Ureter (tissue), 1 donor: ENCODE measurements around the gene KDM2B. TPM values are rescaled to one million over a fixed set of nuclear protein-coding genes. Genes with fewer than 3 reads are reported as not detected.
A peak's percentile ranks its signal among the peaks of the same experiment; 100 is the strongest.

Source experiments
- DNase-seq: peaks from one replicate; pipeline ENCODE4 v3.0.0-alpha.2; 2020; ENCODE audit warnings: low spot score
- total RNA-seq: library from RNA; stranded (reverse); gene quantifications from one replicate; pipeline ENCODE4 v1.2.4, GENCODE V29; 2023
- donor health status: DM: yes; HTN: yes; CAD: no.

Gene KDM2B
- total RNA-seq = 23.7 TPM

- DNase-seq = no peak
Measured at GRCh38 chr12:121580959-121581685, at the start of gene KDM2B. Gene KDM2B, minus strand, starts transcription at chr12:121581023. Its CDS starts 112 bp downstream, at chr12:121580911.

DNA sequence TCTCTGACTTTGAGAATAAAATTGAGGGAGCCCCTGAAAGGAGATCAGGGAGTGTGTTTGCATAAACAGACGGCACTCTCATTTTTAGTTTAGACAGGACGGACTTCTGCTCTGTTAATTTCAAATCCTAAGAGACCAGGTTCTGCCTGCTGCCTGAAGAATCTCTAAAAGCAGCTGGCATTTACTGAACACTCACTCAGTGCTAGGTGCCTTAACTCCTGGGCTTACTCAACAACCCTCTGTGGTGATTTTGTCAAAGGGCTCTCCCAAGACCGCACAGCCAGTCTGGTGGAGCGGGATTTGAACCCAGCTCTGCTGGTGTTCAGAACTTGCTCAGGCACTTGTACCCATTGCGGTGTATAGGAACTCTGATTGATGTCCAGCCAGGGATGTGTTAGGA, 47.7 kb upstream of the KDM2B start:
- no peak for DNase-seq

GRCh38 chr12:121628037-121628436, 47.2 kb upstream of the KDM2B start:
- DNase-seq = no peak

DNA sequence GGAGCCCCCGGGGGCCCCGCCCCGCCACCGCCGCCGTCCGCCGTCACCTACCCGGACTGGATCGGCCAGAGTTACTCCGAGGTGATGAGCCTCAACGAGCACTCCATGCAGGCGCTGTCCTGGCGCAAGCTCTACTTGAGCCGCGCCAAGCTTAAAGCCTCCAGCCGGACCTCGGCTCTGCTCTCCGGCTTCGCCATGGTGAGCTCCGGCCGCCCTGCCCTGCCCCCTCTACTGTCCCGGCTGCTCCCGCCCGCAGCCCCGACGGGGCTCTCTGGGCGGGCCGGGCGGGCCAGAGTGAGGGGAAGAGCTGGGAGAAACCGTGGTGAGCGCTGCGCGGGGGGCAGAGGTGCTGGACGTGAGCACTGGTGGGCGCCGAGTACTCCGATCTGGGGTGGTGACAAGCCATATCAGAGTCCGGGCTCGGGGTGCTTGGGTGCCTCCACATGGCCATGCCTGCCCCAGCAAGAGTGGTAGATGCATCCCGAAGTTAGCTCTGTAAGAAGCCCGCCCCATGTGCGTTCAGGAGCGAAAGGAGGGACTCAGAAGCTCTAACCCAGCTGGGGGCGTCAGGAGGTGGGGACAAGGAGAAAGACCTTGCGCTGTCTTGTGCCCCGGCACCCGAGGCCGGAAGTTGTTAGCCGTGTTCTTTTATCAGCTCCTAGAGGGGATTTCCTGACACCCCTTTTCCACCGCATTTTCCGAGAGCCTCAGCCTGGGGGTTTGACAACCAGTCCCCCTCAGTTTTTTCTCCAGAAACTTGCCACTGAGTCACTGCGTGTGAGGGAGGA, 46.2 kb upstream of the KDM2B start:
- peak; percentile 68 for DNase-seq

GRCh38 chr12:121626087-121626852, 45.4 kb upstream of the KDM2B start, which contains the start of gene ORAI1:
Gene ORAI1, plus strand, starts transcription at chr12:121626530.
- DNase-seq = peak; percentile 96

- no peak for DNase-seq
Measured at GRCh38 chr12:121620333-121620891, 39.6 kb upstream of the KDM2B start.

- DNase-seq = no peak
Measured at GRCh38 chr12:121618659-121619233, 37.9 kb upstream of the KDM2B start.

DNA sequence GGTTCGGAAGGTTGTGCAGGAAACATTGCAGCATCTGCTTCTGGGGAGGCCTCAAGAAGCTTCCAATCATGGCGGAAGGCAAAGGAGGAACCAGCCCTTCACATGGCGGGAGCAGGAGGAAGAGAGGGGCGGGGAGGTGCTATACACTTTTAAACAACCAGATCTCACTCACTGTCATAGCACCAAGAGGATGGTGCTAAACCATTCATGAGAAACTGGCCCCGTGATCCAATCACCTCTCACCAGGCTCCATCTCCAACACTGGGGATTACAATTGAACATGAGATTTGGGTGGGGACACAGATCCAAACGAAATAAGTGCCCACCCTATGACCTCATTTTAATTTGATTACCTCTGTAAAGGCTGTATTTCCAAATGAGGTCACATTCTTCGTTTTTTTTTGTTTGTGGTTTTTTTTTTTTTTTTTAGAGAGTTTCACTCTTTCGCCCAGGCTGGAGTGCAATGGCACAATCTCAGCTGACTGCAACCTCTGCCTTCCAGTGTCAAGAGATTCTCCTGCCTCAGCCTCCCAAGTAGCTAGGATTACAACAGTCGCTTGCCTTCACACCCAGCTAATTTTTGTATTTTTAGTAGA, 34.1 kb upstream of the KDM2B start:
- DNase-seq = no peak

DNA sequence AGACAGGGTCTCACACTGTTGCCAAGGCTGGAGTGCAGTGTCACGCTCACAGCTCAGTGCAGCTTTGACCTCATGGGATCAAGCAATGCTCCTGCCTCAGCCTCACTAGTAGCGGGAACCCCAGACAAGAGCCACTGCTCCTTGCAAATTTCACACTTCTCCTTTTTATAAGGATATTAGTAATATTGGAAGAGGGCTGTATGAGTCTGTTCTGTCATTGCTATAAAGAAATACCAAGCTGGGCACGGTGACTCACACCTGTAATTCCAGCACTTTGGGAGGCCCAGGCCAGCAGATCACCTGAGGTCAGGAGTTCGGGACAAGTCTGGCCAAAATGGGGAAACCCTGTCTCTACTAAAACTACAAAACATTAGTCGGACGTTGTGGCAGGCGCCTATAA, 32.6 kb upstream of the KDM2B start:
- DNase-seq = no peak

DNA sequence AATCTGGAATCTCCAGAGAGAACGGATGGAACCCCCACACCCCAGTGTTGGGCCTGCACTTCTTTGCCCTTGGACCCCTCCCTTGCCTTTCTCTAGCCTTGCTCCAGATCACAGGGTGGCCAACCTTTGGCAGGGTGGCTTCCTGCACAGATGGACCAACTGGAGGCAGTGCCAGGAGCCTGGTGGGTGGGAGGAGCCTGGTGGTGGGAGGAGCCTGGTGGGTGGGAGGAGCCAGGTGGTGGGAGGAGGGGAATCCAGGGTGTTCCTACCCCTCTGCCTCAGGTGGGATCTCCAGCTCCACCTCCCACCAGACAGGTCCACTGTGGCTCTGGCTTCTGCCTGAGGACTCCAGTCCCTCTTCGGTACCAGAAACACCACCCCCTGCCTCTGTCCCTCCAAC, 30.5 kb upstream of the KDM2B start:
- no peak for DNase-seq

DNA sequence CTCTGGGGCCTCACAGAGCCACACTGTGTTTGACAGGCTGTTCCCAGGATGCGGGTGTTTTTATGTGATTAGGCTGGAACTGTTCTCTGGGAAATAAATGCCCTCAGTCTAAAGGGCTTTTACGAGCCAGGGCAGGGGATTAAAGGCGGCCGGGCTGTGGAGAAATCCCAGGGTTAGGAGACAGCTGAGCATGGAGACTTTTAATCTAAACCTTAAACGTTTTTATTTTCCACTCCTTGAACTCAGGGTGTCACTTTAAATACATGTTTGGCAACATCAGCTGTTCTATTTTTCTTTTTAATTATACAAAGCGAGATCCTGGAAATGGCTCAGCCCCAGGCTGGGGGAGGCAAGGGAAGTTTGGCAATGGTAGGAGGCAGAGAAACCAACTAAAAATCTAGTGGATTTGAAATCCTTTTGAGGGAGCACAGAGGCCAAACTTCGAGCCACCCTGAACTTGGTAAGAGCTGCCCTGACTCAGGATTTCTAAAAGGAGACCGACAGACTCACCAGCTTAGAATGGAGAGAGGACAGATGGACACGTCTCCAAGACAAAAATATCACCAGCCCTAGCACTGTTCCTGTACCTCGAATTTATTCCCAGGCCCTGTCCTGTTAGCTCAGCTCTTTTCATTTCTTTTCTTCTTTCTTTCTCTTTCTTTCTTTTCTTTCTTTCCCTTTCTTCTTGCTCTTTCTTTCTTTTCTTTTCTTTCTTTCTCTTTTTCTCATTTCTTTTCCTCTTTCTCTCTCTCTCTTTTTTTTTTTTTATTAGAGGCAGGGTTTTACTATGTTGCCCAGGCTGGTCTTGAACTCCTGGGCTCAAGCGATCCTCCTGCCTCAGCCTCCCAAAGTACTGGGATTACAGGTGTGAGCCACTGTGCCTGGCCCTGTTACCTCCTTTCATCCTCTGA, 29.7 kb upstream of the KDM2B start:
- DNase-seq = no peak

DNA sequence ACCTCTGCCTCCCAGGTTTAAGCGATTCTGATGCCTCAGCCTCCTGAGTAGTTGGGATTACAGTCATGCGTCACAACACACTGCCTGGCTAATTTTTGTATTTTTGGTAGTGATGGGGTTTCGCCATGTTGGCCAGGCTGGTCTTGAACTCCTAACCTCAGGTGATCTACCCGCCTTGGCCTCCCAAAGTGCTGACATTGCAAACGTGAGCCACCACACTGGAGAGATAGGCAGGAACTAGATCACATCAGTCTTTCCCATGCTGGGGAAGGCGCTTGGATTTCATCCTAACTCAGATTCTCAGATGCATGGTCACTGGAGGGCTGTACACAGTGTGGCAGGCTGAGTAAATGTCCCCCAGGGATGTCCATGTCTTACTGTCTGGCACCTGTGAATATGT, 27.5 kb upstream of the KDM2B start:
- no peak for DNase-seq

DNA sequence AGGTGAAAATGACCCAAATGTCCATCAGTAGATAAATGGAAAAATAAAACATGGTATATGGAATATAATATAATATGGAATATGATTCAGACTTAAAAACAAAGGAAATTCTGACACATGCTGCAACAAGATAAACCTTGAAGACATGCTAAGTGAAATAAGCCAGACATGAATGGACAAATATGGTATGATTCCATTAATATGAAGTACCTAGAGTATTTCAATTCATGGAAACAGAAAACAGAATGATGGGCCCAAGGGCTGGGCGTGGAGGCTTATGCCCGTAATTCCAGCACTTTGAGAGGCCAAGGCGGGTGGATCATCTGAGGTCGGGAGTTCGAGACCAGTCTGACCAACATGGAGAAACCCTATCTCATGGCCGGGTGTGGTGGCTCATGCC, 22.8 kb upstream of the KDM2B start:
- DNase-seq = no peak

GRCh38 chr12:121602766-121603165, 21.9 kb upstream of the KDM2B start:
- no peak for DNase-seq

DNA sequence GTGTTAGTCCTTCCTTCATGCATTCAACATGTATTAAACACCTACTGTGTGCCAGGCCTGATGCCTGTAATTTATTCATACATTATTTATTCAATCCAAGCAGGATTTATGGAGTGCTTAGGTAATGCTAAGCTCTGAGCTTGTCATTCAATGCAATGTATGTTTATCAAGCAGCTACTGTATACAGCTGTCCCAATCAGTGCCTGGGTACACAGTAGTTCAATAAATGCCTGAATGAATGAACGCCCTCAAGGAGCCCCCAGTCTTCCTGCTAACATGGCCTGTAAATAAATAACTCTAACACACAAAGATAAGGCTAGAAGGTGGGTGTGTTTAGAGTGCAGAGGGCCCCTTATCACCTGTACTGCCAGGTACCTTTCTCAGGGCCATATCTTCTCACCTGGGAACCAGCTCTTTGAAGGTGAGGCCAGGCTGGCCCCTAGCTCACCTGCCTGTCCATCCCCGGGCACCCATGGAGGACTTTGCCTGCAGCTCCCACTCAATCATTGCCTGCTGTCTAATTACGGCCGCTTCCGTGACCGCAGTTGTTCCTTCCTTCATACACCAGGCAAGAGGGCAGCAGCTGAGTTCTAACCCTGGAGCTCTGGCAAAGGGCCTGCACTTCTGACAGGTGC, 20.0 kb upstream of the KDM2B start:
- no peak for DNase-seq

- no peak for DNase-seq
Measured at GRCh38 chr12:121596526-121596925, 15.7 kb upstream of the KDM2B start.

GRCh38 chr12:121595520-121595919, 14.7 kb upstream of the KDM2B start:
- DNase-seq = no peak

GRCh38 chr12:121592320-121592719, 11.5 kb upstream of the KDM2B start:
- DNase-seq = no peak

GRCh38 chr12:121590476-121591143, 9.8 kb upstream of the KDM2B start:
- no peak for DNase-seq
